Ovary (tissue), 3 donors: ENCODE measurements around the gene CFAP92.

ENCODE experiments used
- CTCF ChIP-seq, 3 donors: fragments of 450-650 bp in 2 of 3; fragments of 200-600 bp in 1 of 3; IDR thresholded peaks; one replicate each; pipeline versions ENCODE4 v1.5.1 to v1.8.0; 2016 to 2022; ENCODE audit warnings: antibody characterized with exemption in 3 of 3, mild to moderate bottlenecking in 1 of 3
- EP300 ChIP-seq: sonication (generic); formaldehyde crosslinking; IDR thresholded peaks from one replicate; pipeline ENCODE4 v1.6.1; 2017; ENCODE audit warnings: antibody characterized with exemption
- POLR2A ChIP-seq: fragments of 450-650 bp; IDR thresholded peaks from one replicate; pipeline ENCODE4 v1.6.1; 2017; ENCODE audit warnings: antibody characterized with exemption, mild to moderate bottlenecking, moderate library complexity
- donor health status: DM: no; HTN: no; CAD: no.

- TF ChIP-seq CTCF (IDR thresholded peaks at IDR 0.05) (no peak), POLR2A (no peak), EP300 (no peak)
Measured at GRCh38 chr3:128999102-128999501, 5.2 kb upstream of the CFAP92 start.
